A673 (cell line): ENCODE results near the gene SUOX. TPM values are rescaled to one million over a fixed set of nuclear protein-coding genes. Genes with fewer than 3 reads are reported as not detected.
A peak's percentile ranks its signal among the peaks of the same experiment; 100 is the strongest.

Source experiments
- BruUV-seq: library from RNA; stranded (reverse); fragments of 400-500 nt; replicated peaks from 2 replicates; lab custom pipeline; 2021; lab: Mats Ljungman, UMichigan
- CTCF ChIA-PET: fragments of 300-600 bp; sonication (Branson Sonifier 250); formaldehyde crosslinking; loops from one replicate; lab custom pipeline; 2022; ENCODE audit warnings: antibody characterized with exemption; lab: Charles Lee
- POLR2A ChIA-PET: fragments of 300-600 bp; sonication (Branson Sonifier 250); formaldehyde crosslinking; loops from one replicate; lab custom pipeline; 2022; ENCODE audit warnings: antibody characterized with exemption; ENCODE audit not compliant: low non-redundant PET; lab: Charles Lee
- DNase-seq: peaks from one replicate; pipeline ENCODE4 v3.0.0-alpha.2; 2015; ENCODE audit warnings: low spot score
- H3K27ac ChIP-seq: fragments of 200-600 bp; sonication (generic); 2 replicates; pipeline ENCODE4 v1.5.1; 2016; ENCODE audit warnings: mixed run types, low read depth, mild to moderate bottlenecking, mixed read lengths, antibody characterized with exemption, low read length; ENCODE audit not compliant: poor library complexity, severe bottlenecking
- H3K27me3 ChIP-seq: fragments of 200-600 bp; sonication (generic); replicated peaks from 2 replicates; pipeline ENCODE4 v1.6.1; 2017; ENCODE audit warnings: mixed run types, low read depth, mild to moderate bottlenecking, mixed read lengths, antibody characterized with exemption, low read length; ENCODE audit not compliant: insufficient read depth, poor library complexity
- H3K36me3 ChIP-seq: fragments of 200-600 bp; sonication (generic); 2 replicates; pipeline ENCODE4 v1.6.1; 2016; ENCODE audit warnings: mixed run types, mild to moderate bottlenecking, mixed read lengths, antibody characterized with exemption, low read length; ENCODE audit not compliant: insufficient read depth, poor library complexity, severe bottlenecking
- H3K4me1 ChIP-seq: fragments of 200-600 bp; sonication (generic); 2 replicates; pipeline ENCODE4 v1.6.1; 2017; ENCODE audit warnings: mixed run types, mild to moderate bottlenecking, mixed read lengths, antibody characterized with exemption, low read length; ENCODE audit not compliant: insufficient read depth, poor library complexity, severe bottlenecking
- H3K4me3 ChIP-seq: fragments of 200-600 bp; sonication (generic); 2 replicates; pipeline ENCODE4 v1.5.1; 2016; ENCODE audit warnings: low read depth, mixed run types, mild to moderate bottlenecking, mixed read lengths, low read length; ENCODE audit not compliant: poor library complexity, severe bottlenecking
- H3K9me3 ChIP-seq: fragments of 200-600 bp; sonication (generic); 2 replicates; pipeline ENCODE4 v1.6.1; 2016; ENCODE audit warnings: mixed run types, low read depth, mild to moderate bottlenecking, mixed read lengths, antibody characterized with exemption, low read length; ENCODE audit not compliant: poor library complexity, severe bottlenecking
- EZH2 ChIP-seq: fragments of 200-600 bp; sonication (generic); IDR thresholded peaks from 2 replicates; pipeline ENCODE4 v1.6.1; 2017; ENCODE audit warnings: borderline replicate concordance, low read depth, mild to moderate bottlenecking, mixed read lengths, antibody characterized with exemption, low read length; ENCODE audit not compliant: poor library complexity, severe bottlenecking
- intact Hi-C: fragments of 100-400 bp; cut with micrococcal nuclease; formaldehyde crosslinking; loops from one replicate; pipeline ENCODE4 v1.10.0; 2022; ENCODE audit not compliant: unreplicated experiment
- total RNA-seq: library from RNA; stranded (reverse); gene quantifications from 2 replicates; pipeline ENCODE4 v1.2.3, GENCODE V29; 2021
- TF ChIP-seq, protein P1 (sequence below): fragments of 300-800, 200-600 bp; sonication (generic); conservative IDR thresholded peaks from 2 replicates; pipeline ENCODE4 v1.5.1; 2017; ENCODE audit warnings: low read depth, mild to moderate bottlenecking, antibody characterized with exemption, low read length, moderate library complexity, mixed read lengths

Gene SUOX
- total RNA-seq, 1 experiment from 2014 or later: 2.2 TPM

DNA sequence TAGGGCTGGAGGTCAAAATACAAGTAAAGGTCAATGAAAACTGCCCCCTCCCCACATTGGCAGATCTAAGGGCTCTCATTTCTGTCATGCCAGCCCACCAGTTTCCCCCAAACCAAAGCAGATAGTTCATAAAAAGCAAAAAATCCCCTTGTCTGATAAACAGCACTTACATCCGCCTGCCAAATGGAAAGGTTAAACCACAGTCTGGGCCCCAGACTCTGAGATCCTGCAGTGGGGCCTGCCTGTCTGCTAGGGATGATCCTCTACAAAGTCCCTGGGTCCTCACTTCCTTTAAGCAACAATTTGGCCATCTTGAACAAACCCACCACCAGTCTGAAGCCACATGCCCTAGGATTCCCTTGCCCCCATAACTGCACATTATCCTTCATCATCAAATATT lies 34.9 kb downstream of the SUOX start:
- Histone ChIP-seq H3K9me3 (no peaks in the 10 kb centered on the region), H3K4me1 (peaks cover 6% of the 10 kb centered on the region), H3K36me3 (no peaks in the 10 kb centered on the region), H3K27ac (no peak overlapping the region), H3K27me3 (no peaks in the 10 kb centered on the region), H3K4me3 (no peak overlapping the region)
- ChIA-PET POLR2A (no interaction called here), CTCF (no interaction called here)
- BruUV-seq: no TSS peak
- intact Hi-C loops: no loop called here
- TF ChIP-seq, protein P1, sequence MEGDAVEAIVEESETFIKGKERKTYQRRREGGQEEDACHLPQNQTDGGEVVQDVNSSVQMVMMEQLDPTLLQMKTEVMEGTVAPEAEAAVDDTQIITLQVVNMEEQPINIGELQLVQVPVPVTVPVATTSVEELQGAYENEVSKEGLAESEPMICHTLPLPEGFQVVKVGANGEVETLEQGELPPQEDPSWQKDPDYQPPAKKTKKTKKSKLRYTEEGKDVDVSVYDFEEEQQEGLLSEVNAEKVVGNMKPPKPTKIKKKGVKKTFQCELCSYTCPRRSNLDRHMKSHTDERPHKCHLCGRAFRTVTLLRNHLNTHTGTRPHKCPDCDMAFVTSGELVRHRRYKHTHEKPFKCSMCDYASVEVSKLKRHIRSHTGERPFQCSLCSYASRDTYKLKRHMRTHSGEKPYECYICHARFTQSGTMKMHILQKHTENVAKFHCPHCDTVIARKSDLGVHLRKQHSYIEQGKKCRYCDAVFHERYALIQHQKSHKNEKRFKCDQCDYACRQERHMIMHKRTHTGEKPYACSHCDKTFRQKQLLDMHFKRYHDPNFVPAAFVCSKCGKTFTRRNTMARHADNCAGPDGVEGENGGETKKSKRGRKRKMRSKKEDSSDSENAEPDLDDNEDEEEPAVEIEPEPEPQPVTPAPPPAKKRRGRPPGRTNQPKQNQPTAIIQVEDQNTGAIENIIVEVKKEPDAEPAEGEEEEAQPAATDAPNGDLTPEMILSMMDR: no peak
- TF ChIP-seq EZH2: no peak
- DNase-seq: no peak

DNA sequence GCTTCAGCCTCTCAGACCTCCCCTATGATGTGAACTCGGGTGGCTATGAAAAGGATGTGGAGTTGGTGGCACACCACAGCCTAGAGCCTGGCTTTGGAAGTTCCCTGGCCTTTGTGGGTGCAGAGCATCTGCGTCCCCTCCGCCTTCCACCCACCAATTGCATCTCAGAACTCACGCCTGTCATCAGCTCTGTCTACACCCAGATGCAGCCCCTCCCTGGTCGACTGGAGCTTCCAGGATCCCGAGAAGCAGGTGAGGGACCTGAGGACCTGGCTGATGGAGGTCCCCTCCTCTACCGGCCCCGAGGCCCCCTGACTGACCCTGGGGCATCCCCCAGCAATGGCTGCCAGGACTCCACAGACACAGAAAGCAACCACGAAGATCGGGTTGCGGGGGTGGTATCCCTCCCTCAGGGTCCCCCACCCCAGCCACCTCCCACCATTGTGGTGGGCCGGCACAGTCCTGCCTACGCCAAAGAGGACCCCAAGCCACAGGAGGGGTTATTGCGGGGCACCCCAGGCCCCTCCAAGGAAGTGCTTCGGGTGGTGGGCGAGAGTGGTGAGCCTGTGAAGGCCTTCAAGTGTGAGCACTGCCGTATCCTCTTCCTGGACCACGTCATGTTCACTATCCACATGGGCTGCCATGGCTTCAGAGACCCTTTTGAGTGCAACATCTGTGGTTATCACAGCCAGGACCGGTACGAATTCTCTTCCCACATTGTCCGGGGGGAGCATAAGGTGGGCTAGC lies 37.7 kb downstream of the SUOX start:
- no peaks in the 10 kb centered on the region for H3K36me3 ChIP-seq
- peaks cover 25% of the 10 kb centered on the region for H3K4me1 ChIP-seq
- ChIA-PET POLR2A (no interaction called here), CTCF (no interaction called here)
- H3K27me3 ChIP-seq: no peaks in the 10 kb centered on the region
- no TSS peak for BruUV-seq
- no peak overlapping the region for H3K4me3 ChIP-seq
- no peak overlapping the region for H3K27ac ChIP-seq
- TF ChIP-seq EZH2: no peak
- TF ChIP-seq, protein P1: no peak
- no peak for DNase-seq
- H3K9me3 ChIP-seq: no peaks in the 10 kb centered on the region
- intact Hi-C loops: no loop called here

- CTCF ChIA-PET: interaction anchor here (0.6 kb wide), 1 partner anchor 9 kb away, joined by 4 read pairs; no protein-coding TSS in a partner anchor
- Histone ChIP-seq H3K9me3 (no peaks in the 10 kb centered on the region), H3K36me3 (no peaks in the 10 kb centered on the region), H3K4me1 (peaks cover 36% of the 10 kb centered on the region), H3K27me3 (no peaks in the 10 kb centered on the region), H3K27ac (peak overlapping the region; percentile 76), H3K4me3 (no peak overlapping the region)
- TF ChIP-seq, protein P1: no peak
- TF ChIP-seq EZH2: no peak
- DNase-seq: peak; percentile 69
- no TSS peak for BruUV-seq
- POLR2A ChIA-PET: no interaction called here
- intact Hi-C loops: loop anchor here (2.0 kb wide), 2 partner anchors 26 to 110 kb away; partner anchors contain the start of gene PYM1
Measured at GRCh38 chr12:56037161-56037560, 40.1 kb downstream of the SUOX start.
